Choroid plexus epithelial cell (primary cell): ENCODE measurements around the gene CIDEA.
A peak's percentile ranks its signal among the peaks of the same experiment; 100 is the strongest.

Experiments used
- DNase-seq: peaks from one replicate; pipeline ENCODE4 v3.0.0-alpha.2; 2010; ENCODE audit warnings: low read depth
- H3K4me3 ChIP-seq: 2 replicates; pipeline ENCODE4 v1.5.1; 2011; ENCODE audit warnings: low read depth, mild to moderate bottlenecking, control low read depth, low read length, moderate library complexity
- TF ChIP-seq, protein P1 (sequence below): conservative IDR thresholded peaks from 2 replicates; pipeline ENCODE4 v1.5.1; 2011; ENCODE audit warnings: low read depth, mild to moderate bottlenecking, control low read depth, inconsistent platforms, low read length, moderate library complexity

The CIDEA gene

DNA sequence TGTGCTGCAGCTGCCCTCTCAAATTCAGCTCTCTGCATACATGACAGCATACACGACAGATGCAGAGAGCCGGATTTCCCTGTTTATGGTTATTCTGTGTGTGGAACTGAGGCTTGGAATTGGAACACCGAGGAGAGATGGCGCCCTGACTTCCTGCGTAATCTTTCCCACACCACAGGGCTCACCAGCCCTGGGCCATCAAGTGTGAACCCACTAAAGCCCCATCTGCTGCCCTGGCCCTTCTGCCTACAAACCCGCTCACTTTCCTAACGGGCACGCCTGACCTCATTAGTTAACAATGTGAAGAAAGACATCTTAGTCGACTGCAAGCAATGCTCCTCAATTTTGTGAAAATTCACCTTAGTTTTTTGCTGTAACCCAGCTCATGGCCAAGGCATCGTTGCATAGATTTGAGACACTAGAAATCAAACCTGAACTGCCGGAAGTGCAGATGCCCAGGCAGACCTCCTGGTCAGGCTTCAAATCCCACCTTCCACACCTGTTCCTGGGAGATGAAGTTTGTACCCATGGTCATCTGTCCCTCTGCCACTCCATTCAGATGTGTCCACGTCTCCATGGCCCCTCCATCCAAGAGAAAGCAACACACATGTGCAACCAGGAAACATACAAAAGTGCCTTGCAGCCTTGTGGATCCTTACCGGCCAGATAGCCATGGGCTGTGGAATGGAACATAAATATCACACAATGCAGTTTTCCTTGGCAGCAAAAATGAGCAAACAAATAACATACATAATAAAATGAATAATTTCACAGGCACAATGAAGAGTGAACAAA lies 5.0 kb upstream of the CIDEA start:
- no peak overlapping the region for H3K4me3 ChIP-seq
- TF ChIP-seq, protein P1, sequence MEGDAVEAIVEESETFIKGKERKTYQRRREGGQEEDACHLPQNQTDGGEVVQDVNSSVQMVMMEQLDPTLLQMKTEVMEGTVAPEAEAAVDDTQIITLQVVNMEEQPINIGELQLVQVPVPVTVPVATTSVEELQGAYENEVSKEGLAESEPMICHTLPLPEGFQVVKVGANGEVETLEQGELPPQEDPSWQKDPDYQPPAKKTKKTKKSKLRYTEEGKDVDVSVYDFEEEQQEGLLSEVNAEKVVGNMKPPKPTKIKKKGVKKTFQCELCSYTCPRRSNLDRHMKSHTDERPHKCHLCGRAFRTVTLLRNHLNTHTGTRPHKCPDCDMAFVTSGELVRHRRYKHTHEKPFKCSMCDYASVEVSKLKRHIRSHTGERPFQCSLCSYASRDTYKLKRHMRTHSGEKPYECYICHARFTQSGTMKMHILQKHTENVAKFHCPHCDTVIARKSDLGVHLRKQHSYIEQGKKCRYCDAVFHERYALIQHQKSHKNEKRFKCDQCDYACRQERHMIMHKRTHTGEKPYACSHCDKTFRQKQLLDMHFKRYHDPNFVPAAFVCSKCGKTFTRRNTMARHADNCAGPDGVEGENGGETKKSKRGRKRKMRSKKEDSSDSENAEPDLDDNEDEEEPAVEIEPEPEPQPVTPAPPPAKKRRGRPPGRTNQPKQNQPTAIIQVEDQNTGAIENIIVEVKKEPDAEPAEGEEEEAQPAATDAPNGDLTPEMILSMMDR: no peak
- no peak for DNase-seq

DNA sequence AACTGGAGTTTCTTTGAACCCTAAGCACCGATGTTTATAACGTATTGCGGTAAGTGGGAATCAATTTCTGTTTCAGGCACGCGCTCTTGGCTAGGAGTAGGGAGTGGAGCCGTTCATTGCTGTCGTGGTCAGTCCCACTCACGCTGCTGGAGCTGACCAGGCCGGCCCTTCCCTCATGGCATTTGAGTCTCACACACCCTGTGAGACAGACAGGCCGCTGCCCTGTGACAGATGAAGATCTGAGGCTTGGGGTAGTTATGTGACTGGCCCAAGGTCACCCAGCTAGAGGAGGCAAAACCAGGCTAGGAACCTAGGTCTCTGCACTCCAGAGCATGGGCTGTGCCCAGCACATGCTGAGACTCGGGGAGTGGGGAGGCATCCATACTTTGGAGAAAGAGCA lies 2.9 kb upstream of the CIDEA start:
- TF ChIP-seq, protein P1: no peak
- no peak overlapping the region for H3K4me3 ChIP-seq
- no peak for DNase-seq

DNA sequence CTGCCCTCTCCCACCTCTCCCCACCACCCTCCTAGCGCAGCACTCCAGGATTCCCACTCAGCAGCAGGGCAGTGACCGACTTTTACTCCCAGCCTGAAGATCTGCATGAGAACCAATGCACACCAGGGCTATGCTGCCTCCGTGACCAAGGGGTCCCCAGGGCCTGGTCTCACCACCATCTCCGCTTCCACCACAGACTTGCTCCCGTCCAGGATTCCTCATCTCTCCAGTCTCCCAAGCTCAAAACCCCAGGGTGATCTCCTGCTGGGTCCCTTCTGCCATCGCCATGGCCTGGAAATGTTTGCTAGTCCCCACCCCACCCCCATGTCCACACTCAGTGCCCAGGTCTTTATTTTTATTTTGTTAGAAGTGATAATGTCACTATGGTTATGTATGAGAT lies 2.1 kb upstream of the CIDEA start:
- TF ChIP-seq, protein P1: no peak

DNA sequence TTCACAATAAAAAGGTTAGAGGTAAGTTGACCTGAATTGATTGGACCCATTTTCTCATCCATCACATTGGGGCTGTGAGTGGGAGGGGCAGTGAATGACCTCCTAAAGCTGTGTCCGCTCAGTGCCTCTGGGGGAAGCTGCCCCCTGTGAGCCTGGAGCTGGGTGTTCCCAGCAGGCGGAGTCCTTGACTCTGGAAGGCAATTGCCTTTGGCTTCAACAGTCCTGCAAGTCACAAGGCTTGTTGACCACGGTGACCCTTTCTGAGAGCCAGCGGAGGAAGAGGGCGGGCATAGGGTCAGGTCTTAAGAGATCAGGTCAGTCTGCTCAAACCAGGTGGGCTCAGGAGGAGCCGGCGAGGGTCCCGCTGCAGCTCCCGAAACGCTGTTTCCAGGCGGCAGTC lies 1.1 kb upstream of the CIDEA start:
- no peak for DNase-seq
- H3K4me3 ChIP-seq: no peak overlapping the region
- TF ChIP-seq, protein P1: no peak

More for the DNA sequence above, 2.1 kb upstream of the CIDEA start:
- H3K4me3 ChIP-seq: no peak overlapping the region
- DNase-seq: no peak

DNA sequence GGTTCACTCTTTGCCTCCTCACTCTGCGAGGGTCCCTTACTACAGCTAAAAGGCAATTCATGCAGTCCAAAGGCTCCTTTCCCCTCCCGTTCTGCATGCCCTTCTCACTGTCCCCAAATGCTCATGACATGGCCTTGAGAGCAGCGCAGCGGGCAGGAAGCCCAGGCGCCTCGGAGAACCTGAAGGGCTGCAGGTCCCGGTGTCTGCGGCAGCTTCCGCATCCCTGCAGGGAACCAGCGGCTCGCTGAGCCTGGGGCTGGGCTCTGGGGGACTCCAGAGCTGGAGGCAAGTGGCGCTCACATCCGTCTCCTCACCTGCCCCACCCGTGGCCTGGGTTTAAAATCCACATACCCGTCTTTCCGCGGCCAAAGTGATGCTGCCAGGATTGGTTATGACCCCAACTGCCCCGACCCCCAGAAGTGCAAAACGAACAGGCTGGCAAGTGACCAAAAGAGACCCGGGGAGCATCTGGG lies 462 bp upstream of the CIDEA start:
- TF ChIP-seq, protein P1: no peak
- peak overlapping the region; percentile 39 for H3K4me3 ChIP-seq
- DNase-seq: no peak

DNA sequence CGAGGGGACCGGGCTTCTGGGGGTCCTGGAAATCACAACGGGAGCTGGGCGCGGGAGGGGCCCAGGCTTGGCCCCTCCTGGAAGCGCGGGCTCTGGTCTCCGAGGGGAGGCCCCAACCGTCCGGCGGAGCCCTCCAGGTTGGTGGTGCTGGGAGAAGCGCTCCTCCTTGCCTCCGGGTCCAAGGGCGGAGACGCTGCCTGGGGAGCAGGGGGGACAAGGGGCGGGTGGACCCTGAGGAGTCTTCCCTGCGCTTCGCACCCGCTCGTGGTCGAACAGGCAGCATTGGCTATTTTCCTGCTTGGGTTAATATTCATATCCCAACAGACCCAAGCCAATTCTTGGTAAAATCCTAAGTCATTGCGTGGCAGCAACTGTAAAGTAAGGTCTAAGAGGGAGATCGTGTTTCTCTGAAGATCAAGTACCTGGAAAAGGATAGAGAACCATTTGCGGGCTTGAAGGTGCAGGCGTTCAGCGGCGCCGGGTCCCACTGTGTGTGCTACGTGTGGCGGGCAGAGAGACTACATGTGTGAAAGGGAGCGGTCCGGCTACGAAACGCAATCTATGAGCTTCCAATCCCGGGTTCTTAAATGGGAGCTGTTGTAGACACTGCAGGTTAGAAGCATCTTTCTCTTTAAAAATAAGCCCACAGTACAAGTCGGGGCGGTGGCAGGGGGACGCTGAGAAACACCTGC lies 805 bp downstream of the CIDEA start:
- no peak for DNase-seq
- TF ChIP-seq, protein P1: no peak

More for the DNA sequence above, 805 bp downstream of the CIDEA start:
- H3K4me3 ChIP-seq: no peak overlapping the region
